GM18873 (cell line): ENCODE measurements around the gene MAP3K13.
"Not testable (repeated sequence)": the region's sequence is repeated elsewhere in the genome, so short reads cannot be mapped to it uniquely, and the experiment has no call there.

Source experiments
- ATAC-seq: cut with Tn5 transposase; IDR thresholded peaks from one replicate; pipeline ENCODE4 v1.9.1; 2021; ENCODE audit warnings: mild to moderate bottlenecking, moderate library complexity, moderate number of reproducible peaks; ENCODE audit not compliant: unreplicated experiment, low FRiP score

The MAP3K13 gene

GRCh38 chr3:185393055-185393454 is 30.1 kb downstream of the MAP3K13 start:
- no peak for ATAC-seq

- ATAC-seq = no peak
Observed at GRCh38 chr3:185397676-185398075, 34.7 kb downstream of the MAP3K13 start.

- ATAC-seq = no peak
Observed at GRCh38 chr3:185399737-185400667, 37.1 kb downstream of the MAP3K13 start.

GRCh38 chr3:185400866-185401265 is 37.9 kb downstream of the MAP3K13 start:
- ATAC-seq = no peak

GRCh38 chr3:185401319-185401955 is 38.5 kb downstream of the MAP3K13 start:
- no peak for ATAC-seq

- ATAC-seq = no peak
Observed at GRCh38 chr3:185402561-185402960, 39.6 kb downstream of the MAP3K13 start.

GRCh38 chr3:185403002-185403401 is 40.1 kb downstream of the MAP3K13 start:
- no peak for ATAC-seq

GRCh38 chr3:185405243-185405642 is 42.3 kb downstream of the MAP3K13 start:
- ATAC-seq = no peak

GRCh38 chr3:185405664-185406063 is 42.7 kb downstream of the MAP3K13 start:
- ATAC-seq = no peak

- no peak for ATAC-seq
Observed at GRCh38 chr3:185406121-185406620, 43.2 kb downstream of the MAP3K13 start.

- ATAC-seq = no peak
Observed at GRCh38 chr3:185409957-185410356, 47.0 kb downstream of the MAP3K13 start.

- no peak for ATAC-seq
Observed at GRCh38 chr3:185411133-185411532, 48.2 kb downstream of the MAP3K13 start.

- no peak for ATAC-seq
Observed at GRCh38 chr3:185416513-185416912, 53.6 kb downstream of the MAP3K13 start.

- ATAC-seq = not testable (repeated sequence)
Observed at GRCh38 chr3:185418561-185418977, 55.6 kb downstream of the MAP3K13 start.

GRCh38 chr3:185420762-185421161 is 57.8 kb downstream of the MAP3K13 start:
- no peak for ATAC-seq

- no peak for ATAC-seq
Observed at GRCh38 chr3:185421577-185422232, 58.8 kb downstream of the MAP3K13 start.

- no peak for ATAC-seq
Observed at GRCh38 chr3:185422677-185423076, 59.7 kb downstream of the MAP3K13 start.

GRCh38 chr3:185423178-185423577 is 60.2 kb downstream of the MAP3K13 start:
- no peak for ATAC-seq

- ATAC-seq = no peak
Observed at GRCh38 chr3:185424435-185424834, 61.5 kb downstream of the MAP3K13 start.

- no peak for ATAC-seq
Observed at GRCh38 chr3:185430375-185430774, 67.4 kb downstream of the MAP3K13 start.
